Thyroid gland (tissue), 4 donors: Measurements from ENCODE around the gene MPST. TPM values are rescaled to one million over a fixed set of nuclear protein-coding genes. Genes with fewer than 3 reads are reported as not detected.

Experiments
- DNase-seq, 2 donors: peaks; one replicate each; pipeline ENCODE4 v3.0.0-alpha.2; 2019
- H3K27ac ChIP-seq, 3 donors: fragments of 200-600 bp; sonication (generic); 1 replicate in 2 of 3; 2 replicates in 1 of 3; pipeline ENCODE4 v1.5.1; 2016 to 2019; ENCODE audit warnings: mild to moderate bottlenecking in 1 of 3, moderate library complexity in 1 of 3
- H3K27me3 ChIP-seq: fragments of 200-600 bp; sonication (generic); one replicate; pipeline ENCODE4 v1.5.1; 2019
- H3K36me3 ChIP-seq, 2 donors: fragments of 200-600 bp; sonication (generic); one replicate each; pipeline ENCODE4 v1.5.1; 2016 to 2019
- H3K4me1 ChIP-seq, 2 donors: fragments of 200-600 bp; sonication (generic); one replicate each; pipeline ENCODE4 v1.5.1; 2017 to 2019
- H3K4me3 ChIP-seq, 3 donors: fragments of 200-600 bp; sonication (generic); replicated peaks in 1 of 3; 1 replicate in 2 of 3; 2 replicates in 1 of 3; pipeline ENCODE4 v1.5.1; 2016; ENCODE audit warnings: mild to moderate bottlenecking in 1 of 3
- H3K9me3 ChIP-seq: fragments of 200-600 bp; sonication (generic); one replicate; pipeline ENCODE4 v1.5.1; 2017
- POLR2A ChIP-seq, 2 donors: fragments of 450-650 bp; IDR thresholded peaks; one replicate each; pipeline ENCODE4 v1.6.1; 2017; ENCODE audit warnings: antibody characterized with exemption in 2 of 2, mild to moderate bottlenecking in 2 of 2, moderate library complexity in 1 of 2
- WGBS, 2 donors: methylation state at CpG; one replicate each; pipeline ENCODE4 v1.1.5; 2017; 5-methylcytosine and 5-hydroxymethylcytosine counted together
- intact Hi-C: fragments of 100-400 bp; cut with DNase I; formaldehyde crosslinking; loops from one replicate; pipeline ENCODE4 v1.15.1; 2023
- total RNA-seq, 4 donors: library from RNA; depleted of rRNA; stranded (reverse); fragments of >200 nt; gene quantifications; one replicate each; pipeline ENCODE4 v1.2.3, GENCODE V29; 2016
- TF ChIP-seq, protein P1 (sequence below), 6 experiments: fragments of 200-600 bp in 3 of 6; fragments of 450-650 bp in 3 of 6; sonication (generic) in 3 of 6; IDR thresholded peaks; one replicate each; pipeline ENCODE4 v1.5.1; 2016 to 2019; ENCODE audit warnings: antibody characterized with exemption in 6 of 6, mild to moderate bottlenecking in 2 of 6, inconsistent platforms in 1 of 6, moderate library complexity in 1 of 6

Gene MPST
- total RNA-seq, 4 donors from 2014 or later = 67.7 to 102 (median 93.6) TPM

DNA sequence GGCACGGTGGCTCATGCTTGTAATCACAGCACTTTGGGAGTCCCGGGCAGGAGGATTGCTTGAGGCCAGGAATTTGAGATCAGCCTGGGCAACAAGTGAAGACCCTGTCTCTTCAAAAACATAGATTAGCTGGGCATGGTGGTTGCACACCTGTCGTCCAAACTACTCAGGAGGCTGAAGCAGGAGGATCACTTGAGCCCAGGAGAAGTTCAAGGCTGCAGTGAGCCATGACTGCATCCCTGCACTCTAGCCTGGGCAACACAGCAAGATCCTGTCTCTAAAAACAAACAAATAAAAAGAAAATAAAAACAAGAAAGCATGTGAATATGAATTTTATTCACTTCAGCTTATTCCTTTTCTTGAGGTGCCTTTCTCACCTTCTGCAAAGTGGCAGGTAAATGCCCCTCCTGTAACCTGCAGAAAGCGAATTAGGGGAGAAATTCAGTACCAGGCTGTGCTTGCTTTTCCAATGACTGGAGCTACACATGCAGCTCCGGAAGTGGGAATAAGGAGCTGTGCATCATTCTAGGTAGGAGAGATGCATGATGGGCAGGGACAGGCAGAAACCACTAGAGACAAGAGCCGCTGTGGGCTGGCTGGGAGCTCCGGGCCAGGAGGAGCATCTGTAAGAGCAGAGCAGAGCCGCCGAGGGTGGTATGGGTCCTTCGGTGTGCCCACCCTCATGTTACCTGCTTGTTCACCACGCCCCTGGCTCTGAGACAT lies 17.3 kb downstream of the MPST start:
- intact Hi-C loops = loop anchor here (10.0 kb wide), 1 partner anchor 172 kb away; the partner anchor contains the start of gene NCF4
- 76 to 79% methylated on average over 11 of the region's 11 CpGs for WGBS, 2 donors
- TF ChIP-seq POLR2A (IDR thresholded peaks at IDR 0.05) = no peak
- TF ChIP-seq, protein P1, sequence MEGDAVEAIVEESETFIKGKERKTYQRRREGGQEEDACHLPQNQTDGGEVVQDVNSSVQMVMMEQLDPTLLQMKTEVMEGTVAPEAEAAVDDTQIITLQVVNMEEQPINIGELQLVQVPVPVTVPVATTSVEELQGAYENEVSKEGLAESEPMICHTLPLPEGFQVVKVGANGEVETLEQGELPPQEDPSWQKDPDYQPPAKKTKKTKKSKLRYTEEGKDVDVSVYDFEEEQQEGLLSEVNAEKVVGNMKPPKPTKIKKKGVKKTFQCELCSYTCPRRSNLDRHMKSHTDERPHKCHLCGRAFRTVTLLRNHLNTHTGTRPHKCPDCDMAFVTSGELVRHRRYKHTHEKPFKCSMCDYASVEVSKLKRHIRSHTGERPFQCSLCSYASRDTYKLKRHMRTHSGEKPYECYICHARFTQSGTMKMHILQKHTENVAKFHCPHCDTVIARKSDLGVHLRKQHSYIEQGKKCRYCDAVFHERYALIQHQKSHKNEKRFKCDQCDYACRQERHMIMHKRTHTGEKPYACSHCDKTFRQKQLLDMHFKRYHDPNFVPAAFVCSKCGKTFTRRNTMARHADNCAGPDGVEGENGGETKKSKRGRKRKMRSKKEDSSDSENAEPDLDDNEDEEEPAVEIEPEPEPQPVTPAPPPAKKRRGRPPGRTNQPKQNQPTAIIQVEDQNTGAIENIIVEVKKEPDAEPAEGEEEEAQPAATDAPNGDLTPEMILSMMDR (IDR thresholded peaks at IDR 0.05) = no peak

DNA sequence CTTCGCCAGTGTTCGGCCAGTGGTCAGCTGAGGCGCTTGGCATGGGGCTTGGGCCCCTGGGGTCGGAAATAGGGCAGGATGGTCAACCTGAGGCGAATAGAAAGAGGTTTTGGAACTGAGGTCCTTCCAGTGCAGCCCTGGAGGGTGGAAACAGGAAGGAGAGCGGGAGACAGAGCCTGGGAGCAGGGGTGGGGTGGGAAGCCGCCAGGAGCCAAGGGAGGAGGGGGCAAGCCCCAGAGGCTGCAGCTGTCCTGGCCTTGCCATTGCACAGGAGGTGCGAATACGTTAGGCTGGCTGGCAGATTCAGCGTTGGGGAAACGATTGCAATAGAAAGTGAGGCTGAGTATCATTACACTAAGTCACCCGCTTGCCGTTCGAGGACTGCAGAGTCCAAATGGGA lies 18.1 kb downstream of the MPST start:
- no peaks in the 10 kb centered on the region for H3K27me3 ChIP-seq
- WGBS, 2 donors = 66 to 67% methylated on average over 14 of the region's 14 CpGs
- H3K4me1 ChIP-seq = peaks cover 3 to 4% of the 10 kb centered on the region in 2 donors
- no peak overlapping the region for H3K4me3 ChIP-seq
- TF ChIP-seq POLR2A (IDR thresholded peaks at IDR 0.05) = no peak
- TF ChIP-seq, protein P1 (IDR thresholded peaks at IDR 0.05) = no peak
- DNase-seq = no peak
- no peaks in the 10 kb centered on the region for H3K9me3 ChIP-seq
- intact Hi-C loops = loop anchor here (10.0 kb wide), 1 partner anchor 173 kb away; the partner anchor contains the start of gene NCF4
- H3K36me3 ChIP-seq = no peaks in the 10 kb centered on the region
- no peak overlapping the region for H3K27ac ChIP-seq

More for the DNA sequence above, 17.3 kb downstream of the MPST start:
- no peaks in the 10 kb centered on the region for H3K27me3 ChIP-seq
- no peak for DNase-seq
- H3K9me3 ChIP-seq = no peaks in the 10 kb centered on the region
- peaks cover 12% of the 10 kb centered on the region in 2 donors for H3K4me1 ChIP-seq
- H3K27ac ChIP-seq = no peak overlapping the region
- H3K4me3 ChIP-seq = no peak overlapping the region
- H3K36me3 ChIP-seq = no peaks in the 10 kb centered on the region

GRCh38 chr22:37039466-37039865 lies 19.9 kb downstream of the MPST start:
- Histone ChIP-seq H3K27me3 (no peaks in the 10 kb centered on the region), H3K4me1 (peaks cover 0 to 11% of the 10 kb centered on the region in 2 donors), H3K27ac (no peak overlapping the region), H3K36me3 (no peaks in the 10 kb centered on the region), H3K4me3 (no peak overlapping the region), H3K9me3 (no peaks in the 10 kb centered on the region)
- WGBS, 2 donors = 86 to 88% methylated on average over 2 of the region's 2 CpGs
- intact Hi-C loops = loop anchor here (10.0 kb wide), 1 partner anchor 175 kb away; the partner anchor contains the start of gene NCF4
- TF ChIP-seq, protein P1 (IDR thresholded peaks at IDR 0.05) = no peak
- TF ChIP-seq POLR2A (IDR thresholded peaks at IDR 0.05) = no peak
- DNase-seq = no peak

- H3K9me3 ChIP-seq = no peaks in the 10 kb centered on the region
- peaks cover 0 to 11% of the 10 kb centered on the region in 2 donors for H3K4me1 ChIP-seq
- H3K27ac ChIP-seq = no peak overlapping the region
- H3K36me3 ChIP-seq = no peaks in the 10 kb centered on the region
- WGBS, 2 donors = 79 to 81% methylated on average over 7 of the region's 7 CpGs
- no peak for DNase-seq
- H3K27me3 ChIP-seq = no peaks in the 10 kb centered on the region
- intact Hi-C loops = no loop called here
- no peak overlapping the region for H3K4me3 ChIP-seq
- TF ChIP-seq POLR2A (IDR thresholded peaks at IDR 0.05) = no peak
- TF ChIP-seq, protein P1 (IDR thresholded peaks at IDR 0.05) = no peak
Measured at GRCh38 chr22:37043209-37043827, 23.8 kb downstream of the MPST start.
